Gastrocnemius medialis (tissue), 4 donors: ENCODE measurements around the gene TGDS.

Experiments used
- CTCF ChIP-seq, 5 experiments: fragments of 450-650 bp in 3 of 5; fragments of 200-600 bp in 2 of 5; sonication (generic) in 2 of 5; IDR thresholded peaks in 4 of 5; conservative IDR thresholded peaks in 1 of 5; 1 replicate in 4 of 5; 2 replicates in 1 of 5; pipeline ENCODE4 v1.5.1; 2016 to 2019; ENCODE audit warnings: antibody characterized with exemption in 5 of 5, mild to moderate bottlenecking in 3 of 5, moderate library complexity in 3 of 5
- POLR2A ChIP-seq, 2 donors: fragments of 450-650 bp; IDR thresholded peaks; one replicate each; pipeline ENCODE4 v1.6.1; 2017; ENCODE audit warnings: antibody characterized with exemption in 2 of 2, mild to moderate bottlenecking in 2 of 2, moderate library complexity in 2 of 2

GRCh38 chr13:94601446-94602431, 5.8 kb upstream of the TGDS start, which contains the start of gene GPR180:
- peak; percentile 65 to 69 for TF ChIP-seq POLR2A (IDR thresholded peaks at IDR 0.05)
- no peak for TF ChIP-seq CTCF (IDR thresholded peaks at IDR 0.05 in 4 of 5, conservative IDR thresholded peaks at IDR 0.05 in 1 of 5)
